ENCODE measurements around the gene ORMDL1.

DNA sequence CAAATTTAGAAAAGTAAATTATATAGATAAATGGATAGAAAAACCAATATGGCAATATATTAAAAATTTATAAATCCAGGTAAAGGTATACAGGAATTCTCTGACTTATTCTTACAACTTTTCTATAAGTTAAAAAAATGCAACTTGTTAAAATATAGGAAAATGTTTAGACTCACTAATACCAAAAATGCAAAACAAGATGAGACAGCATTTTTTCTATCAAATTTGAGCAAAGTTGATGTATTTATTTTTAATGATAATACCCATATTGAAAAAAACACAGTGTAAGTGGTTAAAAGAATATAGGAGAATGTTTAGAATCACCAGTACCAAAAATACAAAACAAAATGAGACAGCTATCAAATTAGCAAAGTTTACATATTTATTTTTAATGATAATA lies 57.3 kb downstream of the ORMDL1 start:
- TF ChIP-seq, protein P1, sequence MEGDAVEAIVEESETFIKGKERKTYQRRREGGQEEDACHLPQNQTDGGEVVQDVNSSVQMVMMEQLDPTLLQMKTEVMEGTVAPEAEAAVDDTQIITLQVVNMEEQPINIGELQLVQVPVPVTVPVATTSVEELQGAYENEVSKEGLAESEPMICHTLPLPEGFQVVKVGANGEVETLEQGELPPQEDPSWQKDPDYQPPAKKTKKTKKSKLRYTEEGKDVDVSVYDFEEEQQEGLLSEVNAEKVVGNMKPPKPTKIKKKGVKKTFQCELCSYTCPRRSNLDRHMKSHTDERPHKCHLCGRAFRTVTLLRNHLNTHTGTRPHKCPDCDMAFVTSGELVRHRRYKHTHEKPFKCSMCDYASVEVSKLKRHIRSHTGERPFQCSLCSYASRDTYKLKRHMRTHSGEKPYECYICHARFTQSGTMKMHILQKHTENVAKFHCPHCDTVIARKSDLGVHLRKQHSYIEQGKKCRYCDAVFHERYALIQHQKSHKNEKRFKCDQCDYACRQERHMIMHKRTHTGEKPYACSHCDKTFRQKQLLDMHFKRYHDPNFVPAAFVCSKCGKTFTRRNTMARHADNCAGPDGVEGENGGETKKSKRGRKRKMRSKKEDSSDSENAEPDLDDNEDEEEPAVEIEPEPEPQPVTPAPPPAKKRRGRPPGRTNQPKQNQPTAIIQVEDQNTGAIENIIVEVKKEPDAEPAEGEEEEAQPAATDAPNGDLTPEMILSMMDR (conservative IDR thresholded peaks at IDR 0.05; ENCODE audit: low read depth, low read length) = no peak
- no peak for TF ChIP-seq RFX5 (IDR thresholded peaks at IDR 0.05; ENCODE audit: low read depth, low read length)
- no peak for TF ChIP-seq RCOR1 (IDR thresholded peaks at IDR 0.05; ENCODE audit: insufficient replicate concordance, low read length)
- no peak for TF ChIP-seq POLR2A (IDR thresholded peaks at IDR 0.05; ENCODE audit: low read depth, low read length)
- TF ChIP-seq RAD21 (IDR thresholded peaks at IDR 0.05; ENCODE audit: low read length) = no peak
- TF ChIP-seq, protein P2, sequence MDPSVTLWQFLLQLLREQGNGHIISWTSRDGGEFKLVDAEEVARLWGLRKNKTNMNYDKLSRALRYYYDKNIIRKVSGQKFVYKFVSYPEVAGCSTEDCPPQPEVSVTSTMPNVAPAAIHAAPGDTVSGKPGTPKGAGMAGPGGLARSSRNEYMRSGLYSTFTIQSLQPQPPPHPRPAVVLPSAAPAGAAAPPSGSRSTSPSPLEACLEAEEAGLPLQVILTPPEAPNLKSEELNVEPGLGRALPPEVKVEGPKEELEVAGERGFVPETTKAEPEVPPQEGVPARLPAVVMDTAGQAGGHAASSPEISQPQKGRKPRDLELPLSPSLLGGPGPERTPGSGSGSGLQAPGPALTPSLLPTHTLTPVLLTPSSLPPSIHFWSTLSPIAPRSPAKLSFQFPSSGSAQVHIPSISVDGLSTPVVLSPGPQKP (IDR thresholded peaks at IDR 0.05; ENCODE audit: borderline replicate concordance, low read depth, low read length) = no peak
- TF ChIP-seq BHLHE40 (IDR thresholded peaks at IDR 0.05; ENCODE audit: low read depth, low read length) = no peak
- TF ChIP-seq MAZ (IDR thresholded peaks at IDR 0.05; ENCODE audit: borderline replicate concordance, low read depth, low read length) = no peak
- TF ChIP-seq, protein P3, sequence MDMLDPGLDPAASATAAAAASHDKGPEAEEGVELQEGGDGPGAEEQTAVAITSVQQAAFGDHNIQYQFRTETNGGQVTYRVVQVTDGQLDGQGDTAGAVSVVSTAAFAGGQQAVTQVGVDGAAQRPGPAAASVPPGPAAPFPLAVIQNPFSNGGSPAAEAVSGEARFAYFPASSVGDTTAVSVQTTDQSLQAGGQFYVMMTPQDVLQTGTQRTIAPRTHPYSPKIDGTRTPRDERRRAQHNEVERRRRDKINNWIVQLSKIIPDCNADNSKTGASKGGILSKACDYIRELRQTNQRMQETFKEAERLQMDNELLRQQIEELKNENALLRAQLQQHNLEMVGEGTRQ (IDR thresholded peaks at IDR 0.05; ENCODE audit: low read depth, low read length) = no peak
- TF ChIP-seq CHD1 (IDR thresholded peaks at IDR 0.05; ENCODE audit: low read depth, low read length) = no peak
- no peak for TF ChIP-seq FOS (IDR thresholded peaks at IDR 0.05; ENCODE audit: low read depth, low read length)

Measured in IMR-90 (cell line).